K562 (cell line): ENCODE results near the gene CARM1. TPM values are rescaled to one million over a fixed set of nuclear protein-coding genes. Genes with fewer than 3 reads are reported as not detected.

Source experiments
- ATAC-seq: fragments of 200-7000 bp; cut with Tn5 transposase; 3 replicates; pipeline ENCODE4 v1.9.1; 2020; ENCODE audit warnings: moderate library complexity
- BruUV-seq: library from RNA; stranded (reverse); fragments of 400-500 nt; replicated peaks from 2 replicates; lab custom pipeline; 2021; lab: Mats Ljungman, UMichigan
- CTCF ChIA-PET: fragments of 300-600 bp; formaldehyde crosslinking; extraction: SDS; loops from one replicate; lab custom pipeline; 2021; ENCODE audit warnings: low intra/inter-chr PET ratio; lab: Yijun Ruan, JAX
- POLR2A ChIA-PET: fragments of 300-600, 350-650 bp; sonication (Branson Sonifier 250); formaldehyde crosslinking; extraction: SDS; loops from one replicate; lab custom pipeline; 2021; ENCODE audit warnings: antibody characterized with exemption, inconsistent platforms; lab: Yijun Ruan, JAX
- DNase-seq, 4 experiments: peaks; one replicate each; pipeline versions ENCODE4 v3.0.0 to v3.0.0-alpha.2; 2011 to 2018; ENCODE audit warnings: low spot score in 3 of 4, mixed read lengths in 3 of 4; ENCODE audit errors: extremely low read depth in 1 of 4
- FAIRE-seq: peaks from 2 replicates; lab custom pipeline; 2011; peaks lifted over from hg19 to GRCh38; lab: Jason Lieb, UNC
- H2AFZ ChIP-seq: 2 replicates; pipeline ENCODE4 v1.6.0; 2011; ENCODE audit warnings: low read depth, low read length, control low read depth, inconsistent platforms
- H3K27ac ChIP-seq: fragments of 200-600 bp; 3 replicates; pipeline ENCODE4 v1.8.0; 2011; ENCODE audit warnings: low read depth, mild to moderate bottlenecking, control low read depth, inconsistent platforms, low read length, moderate library complexity, mixed read lengths; ENCODE audit errors: extremely low read depth
- H3K27me3 ChIP-seq, 2 experiments: fragments of 300-600 bp in 1 of 2; 2 replicates in 1 of 2; 3 replicates in 1 of 2; pipeline versions ENCODE4 v1.6.0 to v1.8.0; 2011; ENCODE audit warnings: inconsistent platforms in 2 of 2, low read length in 2 of 2, mild to moderate bottlenecking in 1 of 2, mixed read lengths in 1 of 2, moderate library complexity in 1 of 2; ENCODE audit not compliant: control insufficient read depth in 2 of 2, insufficient read depth in 2 of 2
- H3K36me3 ChIP-seq: fragments of 300-600 bp; 3 replicates; pipeline ENCODE4 v1.8.0; 2011; ENCODE audit warnings: mild to moderate bottlenecking, low read length, inconsistent platforms; ENCODE audit not compliant: control insufficient read depth, insufficient read depth
- H3K4me1 ChIP-seq, 2 experiments: fragments of 200-600 bp in 1 of 2; replicated peaks in 1 of 2; 2 replicates in 1 of 2; 3 replicates in 1 of 2; pipeline versions ENCODE4 v1.5.1 to v1.8.0; 2011; ENCODE audit warnings: inconsistent platforms in 2 of 2, low read length in 2 of 2, mild to moderate bottlenecking in 1 of 2, mixed read lengths in 1 of 2, moderate library complexity in 1 of 2; ENCODE audit not compliant: control insufficient read depth in 2 of 2, insufficient read depth in 2 of 2
- H3K4me2 ChIP-seq: 2 replicates; pipeline ENCODE4 v1.6.1; 2011; ENCODE audit warnings: low read length, control low read depth, inconsistent platforms, mixed read lengths; ENCODE audit not compliant: insufficient read depth
- H3K4me3 ChIP-seq: fragments of 200-600 bp; sonication (generic), shearing (Covaris generic); 2 replicates; pipeline ENCODE4 v1.5.1; 2016; ENCODE audit warnings: control low read depth, inconsistent platforms
- H3K79me2 ChIP-seq: fragments of 200-600 bp; 3 replicates; pipeline ENCODE4 v1.8.0; 2011; ENCODE audit warnings: low read length, inconsistent platforms; ENCODE audit not compliant: control insufficient read depth, insufficient read depth
- H3K9ac ChIP-seq, 2 experiments: 2 replicates each; pipeline versions ENCODE4 v1.6.0 to v1.6.1; 2011; ENCODE audit warnings: low read depth in 2 of 2, low read length in 2 of 2, control low read depth in 1 of 2, inconsistent platforms in 1 of 2, mild to moderate bottlenecking in 1 of 2, mixed read lengths in 1 of 2; ENCODE audit not compliant: insufficient read depth in 1 of 2
- H3K9me1 ChIP-seq: one replicate; pipeline ENCODE4 v1.6.0; 2011; ENCODE audit warnings: inconsistent platforms, mild to moderate bottlenecking, low read length, moderate library complexity; ENCODE audit not compliant: control insufficient read depth, insufficient read depth
- H3K9me3 ChIP-seq: replicated peaks from 2 replicates; pipeline ENCODE4 v1.5.1; 2011; ENCODE audit warnings: low read depth, low read length, inconsistent platforms; ENCODE audit not compliant: control insufficient read depth, insufficient read depth
- H4K20me1 ChIP-seq: replicated peaks from 2 replicates; pipeline ENCODE4 v1.6.1; 2011; ENCODE audit warnings: low read length, inconsistent platforms, mixed read lengths; ENCODE audit not compliant: control insufficient read depth, insufficient read depth
- EP400 ChIP-seq: fragments of 450-650 bp; IDR thresholded peaks from 2 replicates; pipeline ENCODE4 v1.6.1; 2017; ENCODE audit warnings: antibody characterized with exemption, mild to moderate bottlenecking, moderate library complexity
- HNRNPK ChIP-seq: fragments of 200-400 bp; formaldehyde crosslinking; IDR thresholded peaks from one replicate; pipeline ENCODE4 v1.6.1; 2018; ENCODE audit warnings: mild to moderate bottlenecking, low read depth, low read length; ENCODE audit not compliant: poor library complexity, severe bottlenecking
- MAX ChIP-seq: sonication (generic); formaldehyde crosslinking; IDR thresholded peaks from 2 replicates; pipeline ENCODE4 v1.9.0; 2022; ENCODE audit warnings: mild to moderate bottlenecking, missing genetic modification reagents
- MEF2A ChIP-seq: IDR thresholded peaks from 2 replicates; pipeline ENCODE4 v1.6.1; 2011; ENCODE audit warnings: low read depth, mild to moderate bottlenecking, low read length, moderate library complexity; ENCODE audit not compliant: control insufficient read depth
- SMAD1 ChIP-seq: fragments of 150-350 bp; IDR thresholded peaks from 2 replicates; pipeline ENCODE4 v1.6.1; 2014; ENCODE audit warnings: low read length, low read depth; ENCODE audit not compliant: partially characterized antibody
- ZNF121 ChIP-seq: sonication (generic); formaldehyde crosslinking; conservative IDR thresholded peaks from 2 replicates; pipeline ENCODE4 v1.8.0; 2022; ENCODE audit warnings: missing genetic modification reagents
- WGBS: fragments of 100-300 bp; shearing (Covaris generic); methylation state at CpG from one replicate; pipeline ENCODE4 v1.1.6; 2016; ENCODE audit warnings: low coverage, mixed read lengths; ENCODE audit not compliant: insufficient coverage; ENCODE audit errors: missing lambda C conversion rate; 5-methylcytosine and 5-hydroxymethylcytosine counted together
- in situ Hi-C: fragments of 300-500 bp; cut with MboI; formaldehyde crosslinking; loops from 4 replicates; pipeline ENCODE4 v1.15.0; 2018; ENCODE audit warnings: inconsistent platforms, mixed read lengths
- intact Hi-C: fragments of 100-400 bp; cut with micrococcal nuclease; formaldehyde crosslinking; loops from 2 replicates; pipeline ENCODE4 v1.14.2; 2022
- polyA plus RNA-seq, 8 experiments: library from polyadenylated mRNA; depleted of rRNA in 4 of 8; stranded (reverse) in 5 of 8; unstranded in 3 of 8; fragments of >200 nt; fragmentation: Nextera tagmentation in 2 of 8; fragmentation: Illumina TruSeq in 1 of 8; extraction: Ambion mirVana in 2 of 8; extraction: Trizol in 1 of 8; gene quantifications; 2 replicates each; pipeline versions ENCODE4 v1.2.1 to v1.2.3, GENCODE V29; 2011 to 2014; ENCODE audit warnings: inconsistent platforms in 1 of 8, missing spikeins in 1 of 8
- total RNA-seq, 7 experiments: library from RNA; depleted of rRNA in 6 of 7; stranded (reverse); fragments of >200 nt in 6 of 7; fragmentation: Illumina TruSeq in 2 of 7; extraction: Trizol in 2 of 7; gene quantifications; 2 replicates each; pipeline versions ENCODE4 v1.2.1 to v1.2.3, GENCODE V29; 2011 to 2021; ENCODE audit warnings: low replicate concordance in 1 of 7
- TF ChIP-seq, protein P1 (sequence below): fragments of 450-650 bp; IDR thresholded peaks from 2 replicates; pipeline ENCODE4 v1.6.1; 2016; ENCODE audit warnings: mild to moderate bottlenecking, moderate library complexity

CARM1 gene
- total and polyA plus RNA-seq, 9 of the 15 experiments (the other 6 are each of a cell fraction or from before 2014, with no cell fraction given) = 0.36 to 86.0 (median 29.7) TPM

DNA sequence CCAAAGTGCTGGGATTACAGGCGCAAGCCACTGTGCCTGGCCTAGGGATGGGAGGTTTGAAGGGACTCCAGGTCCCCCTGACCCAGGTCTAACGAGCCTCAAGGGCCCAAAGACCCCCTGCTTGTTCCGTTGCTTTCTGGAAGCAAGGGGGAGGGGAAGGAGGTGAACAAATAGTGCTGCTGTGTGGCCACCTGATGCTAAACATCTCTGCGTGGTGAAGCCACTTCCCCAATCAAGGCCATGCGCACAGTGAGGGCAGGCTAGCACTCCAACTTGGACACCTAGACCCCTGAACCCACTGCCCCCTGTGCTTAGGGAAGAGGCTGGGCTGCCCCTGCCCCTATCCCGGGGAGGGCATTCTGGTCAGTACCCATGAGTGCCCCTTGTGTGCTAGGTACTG lies 24.0 kb downstream of the CARM1 start:
- no peak overlapping the region for H2AFZ ChIP-seq
- H4K20me1 ChIP-seq = peaks cover 9% of the 10 kb centered on the region; the same call in 1 of the 2 replicates
- intact Hi-C loops = no loop called here
- H3K27me3 ChIP-seq = no peaks in the 10 kb centered on the region
- H3K4me3 ChIP-seq = no peak overlapping the region
- H3K79me2 ChIP-seq = peaks cover 70% of the 10 kb centered on the region
- peaks cover 17% of the 10 kb centered on the region; the same call in 1 of the 3 replicates for H3K36me3 ChIP-seq
- in situ Hi-C loops = no loop called here
- 70% methylated on average over 6 of the region's 6 CpGs for WGBS
- no peak for TF ChIP-seq HNRNPK
- TF ChIP-seq, protein P1, sequence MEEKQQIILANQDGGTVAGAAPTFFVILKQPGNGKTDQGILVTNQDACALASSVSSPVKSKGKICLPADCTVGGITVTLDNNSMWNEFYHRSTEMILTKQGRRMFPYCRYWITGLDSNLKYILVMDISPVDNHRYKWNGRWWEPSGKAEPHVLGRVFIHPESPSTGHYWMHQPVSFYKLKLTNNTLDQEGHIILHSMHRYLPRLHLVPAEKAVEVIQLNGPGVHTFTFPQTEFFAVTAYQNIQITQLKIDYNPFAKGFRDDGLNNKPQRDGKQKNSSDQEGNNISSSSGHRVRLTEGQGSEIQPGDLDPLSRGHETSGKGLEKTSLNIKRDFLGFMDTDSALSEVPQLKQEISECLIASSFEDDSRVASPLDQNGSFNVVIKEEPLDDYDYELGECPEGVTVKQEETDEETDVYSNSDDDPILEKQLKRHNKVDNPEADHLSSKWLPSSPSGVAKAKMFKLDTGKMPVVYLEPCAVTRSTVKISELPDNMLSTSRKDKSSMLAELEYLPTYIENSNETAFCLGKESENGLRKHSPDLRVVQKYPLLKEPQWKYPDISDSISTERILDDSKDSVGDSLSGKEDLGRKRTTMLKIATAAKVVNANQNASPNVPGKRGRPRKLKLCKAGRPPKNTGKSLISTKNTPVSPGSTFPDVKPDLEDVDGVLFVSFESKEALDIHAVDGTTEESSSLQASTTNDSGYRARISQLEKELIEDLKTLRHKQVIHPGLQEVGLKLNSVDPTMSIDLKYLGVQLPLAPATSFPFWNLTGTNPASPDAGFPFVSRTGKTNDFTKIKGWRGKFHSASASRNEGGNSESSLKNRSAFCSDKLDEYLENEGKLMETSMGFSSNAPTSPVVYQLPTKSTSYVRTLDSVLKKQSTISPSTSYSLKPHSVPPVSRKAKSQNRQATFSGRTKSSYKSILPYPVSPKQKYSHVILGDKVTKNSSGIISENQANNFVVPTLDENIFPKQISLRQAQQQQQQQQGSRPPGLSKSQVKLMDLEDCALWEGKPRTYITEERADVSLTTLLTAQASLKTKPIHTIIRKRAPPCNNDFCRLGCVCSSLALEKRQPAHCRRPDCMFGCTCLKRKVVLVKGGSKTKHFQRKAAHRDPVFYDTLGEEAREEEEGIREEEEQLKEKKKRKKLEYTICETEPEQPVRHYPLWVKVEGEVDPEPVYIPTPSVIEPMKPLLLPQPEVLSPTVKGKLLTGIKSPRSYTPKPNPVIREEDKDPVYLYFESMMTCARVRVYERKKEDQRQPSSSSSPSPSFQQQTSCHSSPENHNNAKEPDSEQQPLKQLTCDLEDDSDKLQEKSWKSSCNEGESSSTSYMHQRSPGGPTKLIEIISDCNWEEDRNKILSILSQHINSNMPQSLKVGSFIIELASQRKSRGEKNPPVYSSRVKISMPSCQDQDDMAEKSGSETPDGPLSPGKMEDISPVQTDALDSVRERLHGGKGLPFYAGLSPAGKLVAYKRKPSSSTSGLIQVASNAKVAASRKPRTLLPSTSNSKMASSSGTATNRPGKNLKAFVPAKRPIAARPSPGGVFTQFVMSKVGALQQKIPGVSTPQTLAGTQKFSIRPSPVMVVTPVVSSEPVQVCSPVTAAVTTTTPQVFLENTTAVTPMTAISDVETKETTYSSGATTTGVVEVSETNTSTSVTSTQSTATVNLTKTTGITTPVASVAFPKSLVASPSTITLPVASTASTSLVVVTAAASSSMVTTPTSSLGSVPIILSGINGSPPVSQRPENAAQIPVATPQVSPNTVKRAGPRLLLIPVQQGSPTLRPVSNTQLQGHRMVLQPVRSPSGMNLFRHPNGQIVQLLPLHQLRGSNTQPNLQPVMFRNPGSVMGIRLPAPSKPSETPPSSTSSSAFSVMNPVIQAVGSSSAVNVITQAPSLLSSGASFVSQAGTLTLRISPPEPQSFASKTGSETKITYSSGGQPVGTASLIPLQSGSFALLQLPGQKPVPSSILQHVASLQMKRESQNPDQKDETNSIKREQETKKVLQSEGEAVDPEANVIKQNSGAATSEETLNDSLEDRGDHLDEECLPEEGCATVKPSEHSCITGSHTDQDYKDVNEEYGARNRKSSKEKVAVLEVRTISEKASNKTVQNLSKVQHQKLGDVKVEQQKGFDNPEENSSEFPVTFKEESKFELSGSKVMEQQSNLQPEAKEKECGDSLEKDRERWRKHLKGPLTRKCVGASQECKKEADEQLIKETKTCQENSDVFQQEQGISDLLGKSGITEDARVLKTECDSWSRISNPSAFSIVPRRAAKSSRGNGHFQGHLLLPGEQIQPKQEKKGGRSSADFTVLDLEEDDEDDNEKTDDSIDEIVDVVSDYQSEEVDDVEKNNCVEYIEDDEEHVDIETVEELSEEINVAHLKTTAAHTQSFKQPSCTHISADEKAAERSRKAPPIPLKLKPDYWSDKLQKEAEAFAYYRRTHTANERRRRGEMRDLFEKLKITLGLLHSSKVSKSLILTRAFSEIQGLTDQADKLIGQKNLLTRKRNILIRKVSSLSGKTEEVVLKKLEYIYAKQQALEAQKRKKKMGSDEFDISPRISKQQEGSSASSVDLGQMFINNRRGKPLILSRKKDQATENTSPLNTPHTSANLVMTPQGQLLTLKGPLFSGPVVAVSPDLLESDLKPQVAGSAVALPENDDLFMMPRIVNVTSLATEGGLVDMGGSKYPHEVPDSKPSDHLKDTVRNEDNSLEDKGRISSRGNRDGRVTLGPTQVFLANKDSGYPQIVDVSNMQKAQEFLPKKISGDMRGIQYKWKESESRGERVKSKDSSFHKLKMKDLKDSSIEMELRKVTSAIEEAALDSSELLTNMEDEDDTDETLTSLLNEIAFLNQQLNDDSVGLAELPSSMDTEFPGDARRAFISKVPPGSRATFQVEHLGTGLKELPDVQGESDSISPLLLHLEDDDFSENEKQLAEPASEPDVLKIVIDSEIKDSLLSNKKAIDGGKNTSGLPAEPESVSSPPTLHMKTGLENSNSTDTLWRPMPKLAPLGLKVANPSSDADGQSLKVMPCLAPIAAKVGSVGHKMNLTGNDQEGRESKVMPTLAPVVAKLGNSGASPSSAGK = no peak
- TF ChIP-seq MEF2A = no peak
- TF ChIP-seq MAX (CRISPR knock-in tag) = 0 out of 2 replicates have a peak, but pooled peaks have one; percentile 10
- no peak for TF ChIP-seq EP400
- TF ChIP-seq ZNF121 (CRISPR knock-in tag) = no peak
- TF ChIP-seq SMAD1 = no peak
- ChIA-PET POLR2A (no interaction called here), CTCF (no interaction called here)
- H3K4me1 ChIP-seq = peaks cover 3 to 56% of the 10 kb centered on the region in 2 experiments; a peak in 3 of 5 replicates
- no peak for ATAC-seq
- no peak overlapping the region for H3K4me2 ChIP-seq
- no peak for DNase-seq
- FAIRE-seq = no peak
- no peak overlapping the region for H3K27ac ChIP-seq
- no peaks in the 10 kb centered on the region for H3K9me3 ChIP-seq
- H3K9ac ChIP-seq = peak overlapping the region in 1 of 2 experiments; percentile 76; a peak in 2 of 4 replicates
- BruUV-seq = no TSS peak
- H3K9me1 ChIP-seq = peaks cover 4% of the 10 kb centered on the region
